Erythroblast (primary cell): ENCODE results near the gene CDK15.

ENCODE experiments used
- GATA1 ChIP-seq: IDR thresholded peaks from 2 replicates; pipeline ENCODE4 v1.6.1; 2011; ENCODE audit warnings: low read depth, mild to moderate bottlenecking, control low read depth, low read length, moderate library complexity
- POLR2A ChIP-seq: IDR thresholded peaks from 2 replicates; pipeline ENCODE4 v1.6.1; 2011; ENCODE audit warnings: mild to moderate bottlenecking, low read length

GRCh38 chr2:201926067-201926466 lies 119.7 kb downstream of the CDK15 start:
- TF ChIP-seq POLR2A (no peak), GATA1 (no peak)
